ENCODE data around the gene CAPZA2. TPM values are rescaled to one million over a fixed set of nuclear protein-coding genes. Genes with fewer than 3 reads are reported as not detected.

The CAPZA2 gene
- total and polyA plus RNA-seq, 9 of the 15 experiments (the other 6 are each of a cell fraction or from before 2014, with no cell fraction given), result 67.0 to 524 (median 176) TPM

DNA sequence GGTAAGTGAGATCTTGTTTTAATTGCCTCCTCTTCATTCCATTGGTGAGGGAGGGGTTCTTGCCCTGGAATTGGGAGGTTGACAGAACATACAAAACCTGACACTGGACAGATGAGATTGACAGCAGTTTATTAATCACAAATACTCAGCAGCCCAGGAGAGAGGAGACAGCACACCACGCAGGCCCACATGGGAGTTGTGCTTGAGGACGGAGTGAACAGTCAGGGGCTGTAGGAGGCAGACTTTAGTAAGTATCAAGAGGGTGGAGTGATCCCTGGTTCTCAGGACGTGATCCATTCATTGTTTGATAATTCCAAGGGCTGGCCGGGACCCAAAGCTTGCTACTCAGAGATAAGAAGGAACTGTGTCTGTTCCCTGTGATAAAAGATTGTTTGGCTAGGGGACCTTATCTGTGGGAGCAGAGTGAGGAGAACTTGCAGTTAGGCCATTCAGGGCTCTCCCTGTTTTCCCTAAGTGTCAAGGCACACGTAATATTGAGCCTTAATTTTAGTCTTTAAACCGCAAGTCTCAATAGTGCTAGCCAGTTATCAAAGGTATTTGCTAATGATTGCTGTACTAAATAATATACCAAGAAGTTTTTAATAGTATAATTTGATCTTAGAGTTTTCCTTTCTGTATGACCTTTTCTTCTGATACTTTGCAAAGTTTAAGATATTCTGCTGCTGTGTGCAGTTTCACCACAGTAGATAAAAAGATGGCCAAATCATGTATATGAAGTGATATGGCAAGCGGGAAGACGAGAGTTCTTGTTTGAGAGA is 14.5 kb downstream of the CAPZA2 start (continued):
- TF ChIP-seq, protein P1, sequence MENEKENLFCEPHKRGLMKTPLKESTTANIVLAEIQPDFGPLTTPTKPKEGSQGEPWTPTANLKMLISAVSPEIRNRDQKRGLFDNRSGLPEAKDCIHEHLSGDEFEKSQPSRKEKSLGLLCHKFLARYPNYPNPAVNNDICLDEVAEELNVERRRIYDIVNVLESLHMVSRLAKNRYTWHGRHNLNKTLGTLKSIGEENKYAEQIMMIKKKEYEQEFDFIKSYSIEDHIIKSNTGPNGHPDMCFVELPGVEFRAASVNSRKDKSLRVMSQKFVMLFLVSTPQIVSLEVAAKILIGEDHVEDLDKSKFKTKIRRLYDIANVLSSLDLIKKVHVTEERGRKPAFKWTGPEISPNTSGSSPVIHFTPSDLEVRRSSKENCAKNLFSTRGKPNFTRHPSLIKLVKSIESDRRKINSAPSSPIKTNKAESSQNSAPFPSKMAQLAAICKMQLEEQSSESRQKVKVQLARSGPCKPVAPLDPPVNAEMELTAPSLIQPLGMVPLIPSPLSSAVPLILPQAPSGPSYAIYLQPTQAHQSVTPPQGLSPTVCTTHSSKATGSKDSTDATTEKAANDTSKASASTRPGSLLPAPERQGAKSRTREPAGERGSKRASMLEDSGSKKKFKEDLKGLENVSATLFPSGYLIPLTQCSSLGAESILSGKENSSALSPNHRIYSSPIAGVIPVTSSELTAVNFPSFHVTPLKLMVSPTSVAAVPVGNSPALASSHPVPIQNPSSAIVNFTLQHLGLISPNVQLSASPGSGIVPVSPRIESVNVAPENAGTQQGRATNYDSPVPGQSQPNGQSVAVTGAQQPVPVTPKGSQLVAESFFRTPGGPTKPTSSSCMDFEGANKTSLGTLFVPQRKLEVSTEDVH (IDR thresholded peaks at IDR 0.05; ENCODE audit: low read depth, partially characterized antibody), result peak; percentile 67
- TF ChIP-seq, protein P2, sequence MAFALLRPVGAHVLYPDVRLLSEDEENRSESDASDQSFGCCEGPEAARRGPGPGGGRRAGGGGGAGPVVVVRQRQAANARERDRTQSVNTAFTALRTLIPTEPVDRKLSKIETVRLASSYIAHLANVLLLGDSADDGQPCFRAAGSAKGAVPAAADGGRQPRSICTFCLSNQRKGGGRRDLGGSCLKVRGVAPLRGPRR (CRISPR knock-in tag; IDR thresholded peaks at IDR 0.05), result no peak
- TF ChIP-seq ZNF134 (CRISPR knock-in tag; conservative IDR thresholded peaks at IDR 0.05), result peak; percentile 74
- peak; percentile 83; the same call in 1 of the 2 replicates for TF ChIP-seq KLF6 (CRISPR knock-in tag; IDR thresholded peaks at IDR 0.05; ENCODE audit: borderline replicate concordance)
- TF ChIP-seq RNF2 (IDR thresholded peaks at IDR 0.05), result peak; percentile 97
- TF ChIP-seq, protein P3, sequence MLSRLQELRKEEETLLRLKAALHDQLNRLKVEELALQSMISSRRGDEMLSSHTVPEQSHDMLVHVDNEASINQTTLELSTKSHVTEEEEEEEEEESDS (CRISPR knock-in tag; IDR thresholded peaks at IDR 0.05), result no peak
- TF ChIP-seq NFIC (IDR thresholded peaks at IDR 0.05), result peak; percentile 100
- no peak for TF ChIP-seq POLR3G (IDR thresholded peaks at IDR 0.05; ENCODE audit: extremely low read depth, insufficient read length, insufficient replicate concordance)
- TF ChIP-seq ZNF41 (CRISPR knock-in tag; conservative IDR thresholded peaks at IDR 0.05), result peak; percentile 74
- peak; percentile 54; the same call in 1 of the 2 replicates for TF ChIP-seq RAD51 (IDR thresholded peaks at IDR 0.05; ENCODE audit: borderline replicate concordance, low read depth)
- no peak for TF ChIP-seq SAFB2 (IDR thresholded peaks at IDR 0.05; ENCODE audit: borderline replicate concordance, low read depth, low read length, severe bottlenecking)
- TF ChIP-seq, protein P4, sequence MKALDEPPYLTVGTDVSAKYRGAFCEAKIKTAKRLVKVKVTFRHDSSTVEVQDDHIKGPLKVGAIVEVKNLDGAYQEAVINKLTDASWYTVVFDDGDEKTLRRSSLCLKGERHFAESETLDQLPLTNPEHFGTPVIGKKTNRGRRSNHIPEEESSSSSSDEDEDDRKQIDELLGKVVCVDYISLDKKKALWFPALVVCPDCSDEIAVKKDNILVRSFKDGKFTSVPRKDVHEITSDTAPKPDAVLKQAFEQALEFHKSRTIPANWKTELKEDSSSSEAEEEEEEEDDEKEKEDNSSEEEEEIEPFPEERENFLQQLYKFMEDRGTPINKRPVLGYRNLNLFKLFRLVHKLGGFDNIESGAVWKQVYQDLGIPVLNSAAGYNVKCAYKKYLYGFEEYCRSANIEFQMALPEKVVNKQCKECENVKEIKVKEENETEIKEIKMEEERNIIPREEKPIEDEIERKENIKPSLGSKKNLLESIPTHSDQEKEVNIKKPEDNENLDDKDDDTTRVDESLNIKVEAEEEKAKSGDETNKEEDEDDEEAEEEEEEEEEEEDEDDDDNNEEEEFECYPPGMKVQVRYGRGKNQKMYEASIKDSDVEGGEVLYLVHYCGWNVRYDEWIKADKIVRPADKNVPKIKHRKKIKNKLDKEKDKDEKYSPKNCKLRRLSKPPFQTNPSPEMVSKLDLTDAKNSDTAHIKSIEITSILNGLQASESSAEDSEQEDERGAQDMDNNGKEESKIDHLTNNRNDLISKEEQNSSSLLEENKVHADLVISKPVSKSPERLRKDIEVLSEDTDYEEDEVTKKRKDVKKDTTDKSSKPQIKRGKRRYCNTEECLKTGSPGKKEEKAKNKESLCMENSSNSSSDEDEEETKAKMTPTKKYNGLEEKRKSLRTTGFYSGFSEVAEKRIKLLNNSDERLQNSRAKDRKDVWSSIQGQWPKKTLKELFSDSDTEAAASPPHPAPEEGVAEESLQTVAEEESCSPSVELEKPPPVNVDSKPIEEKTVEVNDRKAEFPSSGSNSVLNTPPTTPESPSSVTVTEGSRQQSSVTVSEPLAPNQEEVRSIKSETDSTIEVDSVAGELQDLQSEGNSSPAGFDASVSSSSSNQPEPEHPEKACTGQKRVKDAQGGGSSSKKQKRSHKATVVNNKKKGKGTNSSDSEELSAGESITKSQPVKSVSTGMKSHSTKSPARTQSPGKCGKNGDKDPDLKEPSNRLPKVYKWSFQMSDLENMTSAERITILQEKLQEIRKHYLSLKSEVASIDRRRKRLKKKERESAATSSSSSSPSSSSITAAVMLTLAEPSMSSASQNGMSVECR (CRISPR knock-in tag; IDR thresholded peaks at IDR 0.05), result no peak
- TF ChIP-seq KAT7 (CRISPR knock-in tag; IDR thresholded peaks at IDR 0.05; ENCODE audit: borderline replicate concordance), result no peak; the same call in 1 of the 2 replicates
- 0 out of 2 replicates have a peak, but pooled peaks have one; percentile 78 for TF ChIP-seq ZNF133 (CRISPR knock-in tag; IDR thresholded peaks at IDR 0.05)
- TF ChIP-seq, protein P5, sequence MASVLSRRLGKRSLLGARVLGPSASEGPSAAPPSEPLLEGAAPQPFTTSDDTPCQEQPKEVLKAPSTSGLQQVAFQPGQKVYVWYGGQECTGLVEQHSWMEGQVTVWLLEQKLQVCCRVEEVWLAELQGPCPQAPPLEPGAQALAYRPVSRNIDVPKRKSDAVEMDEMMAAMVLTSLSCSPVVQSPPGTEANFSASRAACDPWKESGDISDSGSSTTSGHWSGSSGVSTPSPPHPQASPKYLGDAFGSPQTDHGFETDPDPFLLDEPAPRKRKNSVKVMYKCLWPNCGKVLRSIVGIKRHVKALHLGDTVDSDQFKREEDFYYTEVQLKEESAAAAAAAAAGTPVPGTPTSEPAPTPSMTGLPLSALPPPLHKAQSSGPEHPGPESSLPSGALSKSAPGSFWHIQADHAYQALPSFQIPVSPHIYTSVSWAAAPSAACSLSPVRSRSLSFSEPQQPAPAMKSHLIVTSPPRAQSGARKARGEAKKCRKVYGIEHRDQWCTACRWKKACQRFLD (CRISPR knock-in tag; IDR thresholded peaks at IDR 0.05), result peak; percentile 99
- TF ChIP-seq ZNF212 (CRISPR knock-in tag; IDR thresholded peaks at IDR 0.05), result no peak
- TF ChIP-seq YY1 (IDR thresholded peaks at IDR 0.05; ENCODE audit: borderline replicate concordance in 1 of 3, control insufficient read depth in 1 of 3, extremely low read depth in 1 of 3, insufficient read depth in 3 of 3, insufficient read length in 1 of 3, insufficient replicate concordance in 2 of 3, low read depth in 1 of 3, low read length in 2 of 3), result peak in 1 of 3 experiments; percentile 46

Data from K562 (cell line).